Measurements from ENCODE around the gene TBC1D20.
"Not testable (repeated sequence)": the region's sequence is repeated elsewhere in the genome, so short reads cannot be mapped to it uniquely, and the experiment has no call there.

Gene TBC1D20, protein sequence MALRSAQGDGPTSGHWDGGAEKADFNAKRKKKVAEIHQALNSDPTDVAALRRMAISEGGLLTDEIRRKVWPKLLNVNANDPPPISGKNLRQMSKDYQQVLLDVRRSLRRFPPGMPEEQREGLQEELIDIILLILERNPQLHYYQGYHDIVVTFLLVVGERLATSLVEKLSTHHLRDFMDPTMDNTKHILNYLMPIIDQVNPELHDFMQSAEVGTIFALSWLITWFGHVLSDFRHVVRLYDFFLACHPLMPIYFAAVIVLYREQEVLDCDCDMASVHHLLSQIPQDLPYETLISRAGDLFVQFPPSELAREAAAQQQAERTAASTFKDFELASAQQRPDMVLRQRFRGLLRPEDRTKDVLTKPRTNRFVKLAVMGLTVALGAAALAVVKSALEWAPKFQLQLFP

DNA sequence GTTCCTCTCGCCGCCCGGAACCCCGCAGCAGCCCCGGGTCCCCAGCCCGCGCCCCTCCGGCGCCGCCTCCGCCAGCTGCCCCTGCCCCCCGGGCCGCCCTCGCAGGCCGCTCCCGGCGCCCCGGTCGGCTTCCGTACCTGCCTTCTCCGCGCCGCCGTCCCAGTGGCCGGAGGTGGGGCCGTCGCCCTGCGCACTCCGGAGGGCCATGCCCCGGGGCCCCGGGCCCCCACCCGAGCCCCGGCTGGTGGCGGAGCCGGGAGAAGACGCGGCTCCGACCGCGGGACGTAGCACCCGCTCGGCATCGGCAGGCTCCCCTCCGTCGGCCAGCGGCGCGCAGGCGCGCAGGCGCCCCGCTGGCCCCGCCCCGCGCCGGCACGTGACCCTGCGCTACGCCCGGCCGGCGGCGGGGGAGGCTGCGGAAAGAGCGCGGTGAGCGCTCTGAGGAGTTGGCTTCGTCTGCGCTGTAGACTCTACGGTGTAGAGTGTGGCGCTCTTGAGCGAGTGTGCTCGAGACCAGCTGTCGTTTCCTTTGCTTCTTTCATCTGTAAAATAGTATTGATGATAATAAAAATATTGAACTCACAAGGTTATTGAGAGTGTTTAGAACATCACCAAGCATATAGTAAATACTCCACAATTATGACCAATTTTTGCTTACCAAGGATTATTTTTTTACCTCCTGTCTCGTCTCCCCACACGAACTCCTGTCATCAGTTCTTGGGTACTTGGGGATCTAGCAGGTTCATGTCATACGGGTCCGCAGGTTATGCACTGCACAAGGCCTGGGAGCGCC is at the start of gene TBC1D20:
Gene TBC1D20 (minus strand): TSS at position 335 of the 793 bp plus-strand sequence. CDS start 128 bp downstream, at position 207.
- DNase-seq (ENCODE audit: low read depth) = no peak

DNA sequence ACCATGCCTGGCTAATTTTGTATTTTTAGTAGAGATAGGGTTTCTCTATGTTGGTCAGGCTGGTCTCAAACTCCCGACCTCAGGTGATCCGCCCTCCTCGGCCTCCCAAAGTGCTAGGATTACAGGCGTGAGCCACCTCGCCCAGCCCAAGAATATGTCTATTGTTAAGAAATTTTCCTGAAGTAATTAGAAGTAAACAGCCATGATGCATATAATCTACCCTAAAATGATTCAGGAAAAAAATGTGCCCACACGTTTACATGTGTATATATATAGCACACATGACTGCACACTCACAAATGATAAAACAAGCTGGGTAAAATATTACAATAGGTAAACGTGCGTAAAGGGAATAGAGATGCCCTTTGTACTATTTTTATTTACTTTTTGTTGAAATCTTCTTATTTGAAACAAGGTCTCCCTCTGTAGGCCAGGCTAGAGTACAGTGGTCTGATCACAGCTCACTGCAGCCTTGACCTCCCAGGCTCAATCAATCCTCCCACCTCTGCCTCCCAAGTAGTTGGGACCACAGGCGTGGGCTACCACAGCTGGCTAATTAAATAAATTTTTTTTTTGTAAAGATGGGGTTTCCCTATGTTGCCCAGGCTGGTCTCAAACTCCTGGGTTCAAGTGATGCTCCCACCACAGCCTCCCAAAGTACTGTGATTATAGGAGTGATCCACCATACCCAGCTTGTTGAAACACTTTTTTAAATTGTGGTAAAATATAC is 48.2 kb upstream of the TBC1D20 start:
- not testable (repeated sequence) for DNase-seq (ENCODE audit: low read depth)

DNA sequence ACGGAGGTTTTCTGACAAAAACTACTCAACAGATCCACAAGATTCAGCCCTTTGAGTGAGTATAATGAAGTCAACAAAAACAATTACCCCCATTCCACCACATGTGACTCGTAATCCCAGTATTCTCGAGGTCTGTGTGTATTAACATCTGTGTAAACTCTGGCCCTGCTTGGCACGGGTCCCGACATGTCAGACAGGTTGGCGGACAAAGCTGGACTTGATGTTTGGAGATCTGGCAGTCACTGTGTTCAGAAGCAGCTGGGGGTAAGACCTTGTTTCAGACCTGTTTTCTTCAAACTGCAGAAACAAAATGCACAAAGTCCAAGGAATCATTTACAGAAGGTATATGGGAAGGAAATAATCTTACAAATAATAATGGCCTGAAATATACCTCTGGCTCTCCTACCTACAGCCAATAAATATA is 46.0 kb upstream of the TBC1D20 start:
- not testable (repeated sequence) for DNase-seq (ENCODE audit: low read depth)

DNA sequence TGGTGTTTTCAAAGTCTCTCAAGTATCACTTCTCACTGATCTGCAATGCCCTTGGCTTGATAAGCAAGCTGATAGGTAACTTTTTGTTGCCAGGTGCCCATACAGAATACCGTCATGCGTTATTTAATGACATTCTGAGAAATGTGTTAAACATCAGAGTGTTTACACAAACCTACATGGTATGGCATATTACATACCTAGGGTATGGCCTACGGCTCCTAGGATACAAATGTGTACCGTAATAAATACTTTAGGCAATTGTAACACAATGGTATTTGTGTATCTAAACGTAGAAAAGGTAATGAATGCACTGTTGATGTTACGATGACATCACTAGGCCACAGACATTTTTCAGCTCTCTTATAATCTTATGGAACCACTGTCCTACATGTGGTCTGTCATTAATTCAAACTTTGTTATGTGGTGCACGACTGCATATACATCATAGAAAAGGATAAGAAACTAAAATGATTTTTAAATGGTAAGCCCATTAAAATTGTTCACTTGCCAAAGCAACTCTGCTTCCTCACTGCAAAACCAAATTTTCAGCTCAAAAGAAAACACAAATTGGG is 45.5 kb upstream of the TBC1D20 start:
- DNase-seq (ENCODE audit: low read depth) = no peak

DNA sequence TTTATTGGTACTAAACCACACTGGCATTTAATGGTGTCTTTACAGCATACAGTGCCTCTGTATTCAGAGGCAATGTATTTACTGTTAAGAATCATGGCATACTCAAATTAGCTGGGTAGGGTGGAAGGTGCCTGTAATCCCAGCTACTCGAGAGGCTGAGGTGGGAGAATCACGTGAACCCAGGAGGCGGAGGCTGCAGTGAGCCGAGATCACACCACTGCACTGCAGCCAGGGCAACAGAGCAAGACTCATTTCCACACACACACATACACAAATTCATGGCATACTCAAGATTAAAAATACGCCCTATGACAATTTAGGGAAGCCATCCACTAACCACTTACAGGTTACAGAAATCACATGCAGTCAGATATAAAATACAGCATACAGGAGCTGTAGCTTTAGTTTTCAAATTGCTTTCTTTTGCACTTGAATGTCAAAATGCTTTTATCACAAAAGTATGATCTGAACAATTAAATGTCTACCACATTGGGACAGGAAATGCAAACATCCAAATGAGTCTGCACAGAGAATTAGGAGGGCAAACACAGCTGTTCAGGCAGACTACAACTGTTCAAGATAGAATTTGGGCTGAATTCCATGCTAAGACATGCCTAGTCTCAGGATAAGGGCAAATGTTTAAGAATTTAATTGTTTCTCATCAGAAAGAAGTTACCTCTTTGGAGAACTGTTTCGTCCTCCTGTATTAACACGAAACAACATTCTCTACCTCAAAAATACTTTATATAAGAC is 44.8 kb upstream of the TBC1D20 start:
- no peak for DNase-seq (ENCODE audit: low read depth)

DNA sequence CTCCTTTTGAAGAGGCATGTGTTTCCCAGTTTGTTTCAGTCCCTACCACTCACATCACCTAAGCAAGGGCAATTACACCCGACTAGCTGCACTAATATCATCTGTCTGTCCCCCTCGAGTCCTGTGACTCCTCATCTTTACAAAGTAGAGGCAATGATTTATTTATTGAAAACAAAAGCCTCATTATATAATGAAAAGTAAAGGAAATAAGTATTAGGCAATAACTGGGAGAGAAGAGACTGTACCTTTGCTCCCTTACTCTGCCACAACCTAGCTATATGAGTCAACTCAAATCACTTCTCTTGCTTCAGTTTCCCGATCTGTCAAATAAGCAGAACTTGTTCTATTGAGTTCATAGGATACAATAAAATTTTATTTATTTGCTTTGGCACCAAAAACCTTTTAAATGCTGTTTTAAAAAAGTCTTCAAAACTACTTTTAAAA is 42.3 kb upstream of the TBC1D20 start:
- no peak for DNase-seq (ENCODE audit: low read depth)

DNA sequence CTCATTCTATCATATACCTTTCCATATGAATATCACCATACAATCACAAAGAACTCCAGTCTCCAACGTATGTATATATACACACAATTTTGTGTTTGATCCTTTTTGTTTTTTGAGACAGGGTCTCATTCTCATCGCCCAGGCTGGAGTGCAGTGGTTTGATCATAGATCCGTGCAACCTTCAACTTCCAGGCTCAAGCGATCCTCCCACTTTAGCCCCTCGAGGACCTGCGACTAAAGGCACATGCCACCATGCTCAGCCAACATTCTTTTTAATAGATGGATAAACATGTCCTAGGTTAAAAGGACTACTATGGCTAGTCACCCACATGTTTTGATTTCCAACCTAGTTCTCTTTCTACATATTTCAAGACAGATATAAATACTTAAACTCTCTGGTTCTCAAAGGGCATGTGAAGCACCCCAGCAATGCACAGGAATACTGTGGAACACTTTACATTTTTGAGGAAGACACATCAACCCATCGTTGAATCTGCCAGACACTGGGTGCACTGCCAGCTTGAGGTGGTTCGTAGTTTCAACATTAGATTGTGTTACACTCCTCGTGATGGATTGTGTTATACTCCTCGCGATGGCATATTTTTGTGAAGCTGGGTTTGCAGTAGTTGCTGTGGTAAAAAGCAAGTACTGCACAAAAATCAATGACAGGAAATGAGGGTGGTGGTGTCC is 40.9 kb upstream of the TBC1D20 start:
- no peak for DNase-seq (ENCODE audit: low read depth)

DNA sequence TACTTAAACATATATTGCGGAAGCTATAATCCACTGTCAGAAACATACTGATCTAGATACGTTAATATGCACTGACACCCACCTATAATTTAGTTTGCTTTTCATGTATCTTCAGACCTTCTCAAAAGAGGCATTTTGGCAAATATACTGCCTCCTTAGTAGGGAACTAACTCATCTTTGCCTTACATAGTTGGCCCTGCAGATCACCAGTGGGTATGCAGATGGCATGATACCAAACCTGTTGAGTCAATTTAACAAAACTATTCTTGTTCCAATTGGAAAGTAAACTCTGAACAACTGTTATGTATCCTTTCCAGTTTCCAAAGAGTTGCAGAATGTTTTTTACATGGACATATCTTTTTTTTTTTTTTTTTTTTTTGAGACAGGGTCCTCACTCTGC is 35.6 kb upstream of the TBC1D20 start:
- DNase-seq (ENCODE audit: low read depth) = no peak

DNA sequence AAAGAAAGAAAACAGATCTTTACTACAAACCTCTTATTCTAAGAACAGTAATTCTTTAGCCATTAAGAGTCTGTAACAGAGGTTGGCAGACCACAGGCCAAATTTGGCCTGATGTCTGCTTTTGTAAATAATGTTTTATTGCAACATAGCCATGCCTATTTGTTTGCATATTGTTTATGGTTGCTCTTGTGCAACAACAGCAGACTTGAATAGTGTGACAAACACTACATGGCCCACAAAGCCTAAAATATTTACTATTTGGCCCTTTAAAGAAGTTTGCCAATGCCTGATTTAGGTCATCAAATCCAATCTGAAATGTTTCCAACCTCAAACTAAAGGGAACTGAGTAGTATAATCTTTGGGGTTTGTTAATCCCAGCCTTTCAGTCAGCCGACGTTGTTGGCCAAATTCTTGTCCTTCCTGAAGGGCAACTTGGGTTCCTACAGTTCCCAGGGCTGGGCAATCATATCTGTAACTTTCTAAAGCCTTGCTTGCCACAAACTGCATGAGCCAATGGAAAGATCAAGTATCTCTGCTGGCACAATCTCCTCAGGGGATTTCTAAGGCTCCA is 33.9 kb upstream of the TBC1D20 start:
- peak; percentile 57 for DNase-seq (ENCODE audit: low read depth)

DNA sequence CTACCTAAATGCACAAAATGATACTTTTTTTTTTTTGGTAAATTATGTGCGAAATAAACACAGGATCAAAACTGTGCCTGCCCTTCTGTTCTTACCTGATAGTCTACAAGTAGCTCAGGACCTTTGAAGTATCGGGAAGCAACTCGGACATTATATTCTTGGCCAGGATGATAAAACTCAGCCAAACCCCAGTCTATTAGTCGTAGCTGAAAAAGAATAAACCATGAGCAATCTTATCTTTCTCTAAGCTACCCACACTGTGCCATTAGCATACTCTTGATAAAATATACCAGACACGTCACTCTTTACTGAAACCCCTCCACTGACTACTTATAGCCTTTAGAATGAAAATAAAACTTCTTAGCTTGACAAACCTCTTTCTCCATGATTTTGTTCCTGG is 29.8 kb upstream of the TBC1D20 start:
- no peak for DNase-seq (ENCODE audit: low read depth)

DNA sequence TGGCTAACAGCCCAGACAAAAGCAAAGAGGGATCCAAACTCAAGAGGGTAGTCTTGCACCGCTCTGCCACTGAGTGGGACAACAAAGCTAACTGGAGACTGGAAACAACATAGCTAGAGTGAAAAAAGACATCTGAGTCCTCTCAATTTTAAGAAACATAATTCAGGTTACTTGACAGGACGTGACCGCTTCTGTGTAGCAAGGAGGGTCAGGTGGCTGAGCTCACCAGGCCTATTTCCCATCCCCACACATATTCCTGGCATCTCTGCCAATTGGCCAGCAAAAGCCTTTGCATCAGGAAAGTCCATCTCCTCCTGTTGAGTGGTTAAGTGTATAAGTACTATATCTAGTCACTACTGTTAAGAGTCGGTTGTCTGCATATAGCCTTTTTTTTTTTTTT is 25.3 kb upstream of the TBC1D20 start:
- DNase-seq (ENCODE audit: low read depth) = no peak

DNA sequence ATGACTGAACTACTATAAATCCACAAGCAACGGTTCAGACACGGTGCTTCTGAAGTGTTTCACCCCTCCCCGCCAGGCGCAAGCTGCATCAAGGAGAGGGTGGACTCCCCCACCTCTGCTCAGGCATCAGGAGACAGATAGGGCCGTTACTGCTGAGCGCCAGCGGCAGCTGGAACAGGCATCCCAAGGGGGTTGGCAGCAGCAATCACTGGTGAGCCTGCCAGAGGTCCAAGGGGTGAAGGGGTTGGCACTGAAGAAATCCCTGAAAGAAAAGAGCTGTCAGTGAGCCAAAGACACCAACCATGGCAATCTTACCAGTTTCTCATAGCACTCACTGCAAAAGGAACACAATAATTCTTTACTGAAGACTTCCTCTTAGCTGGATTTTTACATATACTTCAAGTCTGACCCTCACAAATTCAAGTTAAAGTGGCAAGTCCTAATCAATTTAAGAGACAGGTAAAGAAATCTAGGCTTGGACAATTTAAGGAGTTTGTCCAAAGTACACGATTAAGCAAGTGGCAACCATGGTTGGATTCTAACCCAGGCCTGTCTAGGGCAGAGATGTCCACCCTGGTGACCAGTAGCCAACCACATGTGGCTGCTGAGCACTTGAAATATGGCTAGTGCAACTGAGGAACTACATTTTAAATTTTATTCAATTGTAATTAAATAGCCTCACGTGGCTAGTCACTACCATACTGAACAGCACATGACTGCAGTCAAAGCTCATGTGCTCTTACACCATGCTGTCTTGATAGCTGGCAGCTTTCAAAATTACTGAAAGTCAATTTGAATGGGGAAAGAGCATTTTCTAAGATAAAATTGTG is 21.7 kb upstream of the TBC1D20 start:
- DNase-seq (ENCODE audit: low read depth) = no peak

DNA sequence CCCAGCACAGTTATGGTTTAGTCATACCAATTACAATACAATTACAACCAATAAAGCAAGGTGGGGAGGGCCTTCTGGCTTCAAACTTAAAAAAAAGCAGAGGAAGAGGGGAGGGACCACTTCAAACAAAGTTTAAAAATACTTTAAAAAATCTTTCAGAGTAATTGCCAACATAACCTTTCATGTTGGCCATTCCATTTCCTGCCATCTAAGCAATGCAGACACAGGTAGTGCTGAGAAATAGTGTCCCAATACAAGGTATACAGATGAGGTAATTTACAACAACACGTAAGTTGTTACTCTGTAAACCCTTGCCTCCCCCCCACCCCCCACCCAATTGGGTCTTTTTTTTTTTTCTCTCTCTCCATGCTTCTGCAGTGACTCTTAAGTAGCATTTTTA is 18.8 kb upstream of the TBC1D20 start:
- DNase-seq (ENCODE audit: low read depth) = no peak

DNA sequence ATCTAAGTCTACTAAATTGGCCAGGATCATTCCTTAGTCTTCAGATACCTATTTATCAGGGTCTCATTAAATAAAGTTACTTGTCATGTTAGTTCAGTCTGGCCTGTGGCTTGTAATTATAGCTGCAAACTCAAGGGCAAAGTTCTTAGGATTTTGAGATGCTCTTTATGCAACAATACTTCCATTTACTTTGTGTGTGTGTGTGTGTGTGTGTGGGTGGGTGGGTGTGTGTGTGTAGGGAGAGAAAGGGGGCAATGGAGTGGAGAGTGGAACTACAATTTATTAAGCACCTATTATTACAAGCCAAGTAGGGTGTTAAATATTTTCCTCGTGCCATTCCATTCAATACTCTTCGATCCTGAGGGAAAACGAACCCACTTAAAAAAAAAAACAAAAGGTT is 17.7 kb upstream of the TBC1D20 start:
- DNase-seq (ENCODE audit: low read depth) = no peak

DNA sequence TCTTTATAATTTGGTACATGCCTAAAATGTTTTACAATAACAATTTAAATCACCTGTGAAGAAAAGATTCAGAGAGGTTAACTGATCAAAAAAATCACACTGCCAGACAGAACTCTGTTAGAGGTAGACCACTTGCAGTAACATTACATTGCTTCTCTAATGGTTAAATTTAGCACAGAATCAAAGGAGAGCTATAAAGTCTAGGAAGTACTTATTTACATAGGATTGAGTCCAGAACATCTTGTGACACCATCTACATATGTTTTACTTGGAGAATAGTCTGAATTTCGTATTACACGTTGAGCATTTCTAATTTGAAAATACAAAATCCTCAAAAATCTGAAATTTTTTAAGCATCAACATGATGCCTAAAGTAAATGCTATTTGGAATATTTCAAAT is 17.2 kb upstream of the TBC1D20 start:
- DNase-seq (ENCODE audit: low read depth) = no peak

DNA sequence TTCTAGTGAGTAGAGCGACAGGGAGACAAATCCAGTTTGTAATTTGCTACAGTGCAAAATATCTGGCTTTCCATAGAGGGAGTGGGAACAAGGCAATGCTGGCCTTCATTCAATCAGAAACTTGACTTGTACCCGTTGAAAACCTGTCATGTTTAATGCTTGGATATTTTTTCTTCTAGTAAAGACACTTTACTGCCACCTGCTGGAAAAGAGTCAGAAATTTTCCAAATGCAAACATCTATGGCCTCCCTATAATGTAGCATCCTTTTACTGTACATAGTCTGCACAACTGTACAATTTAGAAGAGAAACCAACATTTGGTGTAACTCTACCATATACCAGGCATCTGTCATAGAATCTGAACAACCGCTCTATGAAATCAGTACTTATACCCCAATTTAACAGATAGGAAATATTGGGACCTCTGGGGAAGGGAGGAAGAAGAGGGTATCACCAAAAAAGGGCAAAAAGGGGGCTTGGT is 16.7 kb upstream of the TBC1D20 start:
- DNase-seq (ENCODE audit: low read depth) = no peak

DNA sequence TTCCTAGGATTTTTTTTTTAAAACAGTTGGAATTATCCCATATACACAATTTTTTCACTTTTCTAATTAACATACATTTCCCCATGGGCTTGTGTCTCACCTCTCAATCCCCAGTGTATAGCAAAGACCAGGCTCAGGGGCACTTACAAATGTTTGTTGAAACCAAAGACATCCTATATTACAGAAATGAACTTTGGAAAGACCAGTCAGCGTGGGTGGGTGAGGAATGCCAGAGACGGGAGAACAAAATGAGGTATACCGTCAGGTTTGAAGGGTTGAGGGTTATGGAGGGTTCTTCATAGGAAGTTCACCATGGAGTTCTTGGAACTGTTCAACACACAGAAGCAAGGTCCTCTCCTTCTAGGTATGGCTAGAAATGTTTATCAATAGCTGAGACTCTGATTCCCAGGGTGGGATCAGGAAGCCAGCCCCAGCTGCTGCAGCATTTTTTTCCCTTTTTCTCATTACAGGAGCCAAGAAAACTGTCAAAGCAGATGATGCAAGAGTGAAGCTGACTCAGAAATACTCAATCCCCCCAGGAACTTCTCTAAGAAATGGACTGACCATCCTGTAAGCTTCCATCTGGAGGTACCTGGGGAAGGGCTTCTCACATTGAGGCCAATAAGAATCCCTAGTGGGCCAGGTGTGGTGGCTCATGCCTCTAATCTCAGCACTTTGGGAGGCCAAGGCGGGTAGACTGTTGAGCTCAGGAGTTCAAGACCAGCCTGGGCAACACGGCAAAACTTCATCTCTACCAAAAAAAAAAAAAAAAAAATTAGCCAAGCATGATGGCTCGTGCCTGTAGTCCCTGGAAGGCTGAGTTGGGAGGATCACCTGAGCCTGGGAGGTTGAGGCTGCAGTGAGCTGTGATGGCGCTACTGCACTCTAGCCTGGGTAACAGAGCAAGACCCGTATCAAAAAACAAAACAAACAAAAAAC is 15.9 kb upstream of the TBC1D20 start:
- DNase-seq (ENCODE audit: low read depth) = no peak

DNA sequence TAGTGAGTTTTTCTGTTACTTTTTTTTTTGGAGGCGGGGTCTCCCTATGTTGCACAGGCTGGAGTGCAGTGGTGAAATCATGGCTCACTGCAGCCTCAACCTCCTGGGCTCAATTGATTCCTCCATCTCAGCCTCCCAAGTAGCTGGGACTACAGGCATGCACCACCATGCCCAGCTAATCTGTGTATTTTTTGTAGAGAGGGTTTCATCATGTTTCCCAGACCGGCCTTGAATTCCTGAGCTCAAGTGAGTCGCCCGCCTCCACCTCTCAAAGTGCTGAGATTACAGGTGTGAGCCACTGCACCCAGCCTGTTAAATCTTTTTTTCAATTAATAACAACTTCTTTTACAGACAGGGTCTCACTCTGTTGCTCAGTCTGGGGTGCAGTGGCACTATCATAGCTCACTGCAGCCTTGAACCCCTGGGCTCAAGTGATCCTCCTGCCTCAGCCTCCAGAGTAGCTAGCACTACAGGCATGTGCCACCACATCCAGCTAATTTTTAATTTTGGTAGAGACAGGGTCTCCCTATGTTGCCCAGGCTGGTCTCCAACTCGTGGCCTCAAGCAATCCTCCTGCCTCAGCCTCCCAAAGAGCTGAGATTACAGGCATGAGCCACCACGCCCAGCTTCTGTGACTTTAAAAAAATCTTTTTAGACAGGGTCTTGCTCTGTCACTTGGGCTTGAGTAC is 14.4 kb upstream of the TBC1D20 start:
- not testable (repeated sequence) for DNase-seq (ENCODE audit: low read depth)
